ENCODE measurements around the gene CELA2A.
"Not testable (repeated sequence)": the region's sequence is repeated elsewhere in the genome, so short reads cannot be mapped to it uniquely, and the experiment has no call there.

Gene CELA2A

GRCh38 chr1:15426492-15427279, 29.8 kb upstream of the CELA2A start:
- no peak overlapping the region for H3K9ac ChIP-seq (ENCODE audit: low read depth, low read length)
- H3K9me3 ChIP-seq (ENCODE audit: insufficient read depth, low read depth, low read length) = no peaks in the 10 kb centered on the region
- H3K27ac ChIP-seq (ENCODE audit: low read depth, low read length) = no peak overlapping the region; the same call in 1 of the 2 replicates
- H3K4me1 ChIP-seq (ENCODE audit: insufficient read depth, low read length) = no peaks in the 10 kb centered on the region
- H3K4me3 ChIP-seq (ENCODE audit: low read length) = no peak overlapping the region
- 83% methylated on average over 30 of the region's 30 CpGs for WGBS
- no peaks in the 10 kb centered on the region for H3K27me3 ChIP-seq (ENCODE audit: insufficient read depth, low read length)
- no peaks in the 10 kb centered on the region for H3K36me3 ChIP-seq (ENCODE audit: insufficient read depth, low read length)

- H3K4me3 ChIP-seq (ENCODE audit: low read length) = no peak overlapping the region
Measured at GRCh38 chr1:15427280-15427666, 29.3 kb upstream of the CELA2A start.

GRCh38 chr1:15428252-15428651, 28.3 kb upstream of the CELA2A start:
- not testable (repeated sequence) for H3K4me1 ChIP-seq (ENCODE audit: insufficient read depth, low read length); H3K9me3 ChIP-seq (ENCODE audit: insufficient read depth, low read depth, low read length); H3K36me3 ChIP-seq (ENCODE audit: insufficient read depth, low read length); H3K27ac ChIP-seq (ENCODE audit: low read depth, low read length); H3K9ac ChIP-seq (ENCODE audit: low read depth, low read length); H3K27me3 ChIP-seq (ENCODE audit: insufficient read depth, low read length); H3K4me3 ChIP-seq (ENCODE audit: low read length)
- 95% methylated on average over 11 of the region's 11 CpGs for WGBS

More at GRCh38 chr1:15427280-15427666, 29.3 kb upstream of the CELA2A start:
- Histone ChIP-seq H3K27me3 (ENCODE audit: insufficient read depth, low read length) (no peaks in the 10 kb centered on the region), H3K4me1 (ENCODE audit: insufficient read depth, low read length) (no peaks in the 10 kb centered on the region), H3K27ac (ENCODE audit: low read depth, low read length) (no peak overlapping the region; the same call in 1 of the 2 replicates), H3K36me3 (ENCODE audit: insufficient read depth, low read length) (no peaks in the 10 kb centered on the region), H3K9ac (ENCODE audit: low read depth, low read length) (no peak overlapping the region), H3K9me3 (ENCODE audit: insufficient read depth, low read depth, low read length) (no peaks in the 10 kb centered on the region)
- WGBS = 91% methylated on average over 6 of the region's 6 CpGs

GRCh38 chr1:15428815-15429435, 27.6 kb upstream of the CELA2A start:
- 90% methylated on average over 18 of the region's 18 CpGs for WGBS
- Histone ChIP-seq H3K27ac (ENCODE audit: low read depth, low read length) (no peak overlapping the region), H3K9me3 (ENCODE audit: insufficient read depth, low read depth, low read length) (no peaks in the 10 kb centered on the region), H3K27me3 (ENCODE audit: insufficient read depth, low read length) (no peaks in the 10 kb centered on the region), H3K9ac (ENCODE audit: low read depth, low read length) (no peak overlapping the region), H3K4me3 (ENCODE audit: low read length) (no peak overlapping the region), H3K36me3 (ENCODE audit: insufficient read depth, low read length) (no peaks in the 10 kb centered on the region), H3K4me1 (ENCODE audit: insufficient read depth, low read length) (no peaks in the 10 kb centered on the region)

- 95% methylated on average over 19 of the region's 19 CpGs for whole genome bisulfite sequencing
- no peaks in the 10 kb centered on the region for H3K4me1 ChIP-seq (ENCODE audit: insufficient read depth, low read length)
- H3K9ac ChIP-seq (ENCODE audit: low read depth, low read length) = no peak overlapping the region
- no peaks in the 10 kb centered on the region for H3K27me3 ChIP-seq (ENCODE audit: insufficient read depth, low read length)
- no peak overlapping the region for H3K27ac ChIP-seq (ENCODE audit: low read depth, low read length)
- H3K9me3 ChIP-seq (ENCODE audit: insufficient read depth, low read depth, low read length) = no peaks in the 10 kb centered on the region
- H3K36me3 ChIP-seq (ENCODE audit: insufficient read depth, low read length) = no peaks in the 10 kb centered on the region
- no peak overlapping the region for H3K4me3 ChIP-seq (ENCODE audit: low read length)
Measured at GRCh38 chr1:15429701-15430149, 26.8 kb upstream of the CELA2A start.

- H3K27me3 ChIP-seq (ENCODE audit: insufficient read depth, low read length) = no peaks in the 10 kb centered on the region
- no peak overlapping the region for H3K27ac ChIP-seq (ENCODE audit: low read depth, low read length)
- no peak overlapping the region for H3K4me3 ChIP-seq (ENCODE audit: low read length)
Measured at GRCh38 chr1:15430787-15431570, 25.6 kb upstream of the CELA2A start.

GRCh38 chr1:15431571-15431948, 25.0 kb upstream of the CELA2A start:
- no peak overlapping the region for H3K9ac ChIP-seq (ENCODE audit: low read depth, low read length)
- no peaks in the 10 kb centered on the region for H3K27me3 ChIP-seq (ENCODE audit: insufficient read depth, low read length)
- no peaks in the 10 kb centered on the region for H3K36me3 ChIP-seq (ENCODE audit: insufficient read depth, low read length)
- no peaks in the 10 kb centered on the region for H3K4me1 ChIP-seq (ENCODE audit: insufficient read depth, low read length)
- 96% methylated on average over 4 of the region's 4 CpGs for WGBS
- no peak overlapping the region for H3K4me3 ChIP-seq (ENCODE audit: low read length)
- no peak overlapping the region for H3K27ac ChIP-seq (ENCODE audit: low read depth, low read length)
- H3K9me3 ChIP-seq (ENCODE audit: insufficient read depth, low read depth, low read length) = no peaks in the 10 kb centered on the region

More at GRCh38 chr1:15430787-15431570, 25.6 kb upstream of the CELA2A start:
- H3K9me3 ChIP-seq (ENCODE audit: insufficient read depth, low read depth, low read length) = no peaks in the 10 kb centered on the region
- H3K9ac ChIP-seq (ENCODE audit: low read depth, low read length) = no peak overlapping the region
- H3K4me1 ChIP-seq (ENCODE audit: insufficient read depth, low read length) = no peaks in the 10 kb centered on the region
- no peaks in the 10 kb centered on the region for H3K36me3 ChIP-seq (ENCODE audit: insufficient read depth, low read length)
- 66% methylated on average over 19 of the region's 19 CpGs for WGBS

- WGBS = 86% methylated on average over 9 of the region's 9 CpGs
- Histone ChIP-seq H3K27me3 (ENCODE audit: insufficient read depth, low read length) (no peaks in the 10 kb centered on the region), H3K9me3 (ENCODE audit: insufficient read depth, low read depth, low read length) (no peaks in the 10 kb centered on the region), H3K27ac (ENCODE audit: low read depth, low read length) (no peak overlapping the region), H3K4me3 (ENCODE audit: low read length) (no peak overlapping the region), H3K36me3 (ENCODE audit: insufficient read depth, low read length) (no peaks in the 10 kb centered on the region), H3K9ac (ENCODE audit: low read depth, low read length) (no peak overlapping the region), H3K4me1 (ENCODE audit: insufficient read depth, low read length) (no peaks in the 10 kb centered on the region)
Measured at GRCh38 chr1:15432324-15432723, 24.2 kb upstream of the CELA2A start.

GRCh38 chr1:15433471-15433870, 23.1 kb upstream of the CELA2A start:
- Histone ChIP-seq H3K9ac (ENCODE audit: low read depth, low read length) (no peak overlapping the region), H3K9me3 (ENCODE audit: insufficient read depth, low read depth, low read length) (no peaks in the 10 kb centered on the region), H3K27me3 (ENCODE audit: insufficient read depth, low read length) (no peaks in the 10 kb centered on the region), H3K36me3 (ENCODE audit: insufficient read depth, low read length) (no peaks in the 10 kb centered on the region), H3K27ac (ENCODE audit: low read depth, low read length) (no peak overlapping the region), H3K4me1 (ENCODE audit: insufficient read depth, low read length) (no peaks in the 10 kb centered on the region), H3K4me3 (ENCODE audit: low read length) (no peak overlapping the region)
- WGBS = 76% methylated on average over 9 of the region's 9 CpGs

- H3K36me3 ChIP-seq (ENCODE audit: insufficient read depth, low read length); H3K27me3 ChIP-seq (ENCODE audit: insufficient read depth, low read length); H3K4me3 ChIP-seq (ENCODE audit: low read length); H3K4me1 ChIP-seq (ENCODE audit: insufficient read depth, low read length); H3K9me3 ChIP-seq (ENCODE audit: insufficient read depth, low read depth, low read length); H3K27ac ChIP-seq (ENCODE audit: low read depth, low read length); H3K9ac ChIP-seq (ENCODE audit: low read depth, low read length): not testable (repeated sequence)
- WGBS = 83% methylated on average over 8 of the region's 8 CpGs
Measured at GRCh38 chr1:15434739-15435138, 21.8 kb upstream of the CELA2A start.
